ENCODE results near the gene PAPOLG.
"Not testable (repeated sequence)": the region's sequence is repeated elsewhere in the genome, so short reads cannot be mapped to it uniquely, and the experiment has no call there.

PAPOLG gene

DNA sequence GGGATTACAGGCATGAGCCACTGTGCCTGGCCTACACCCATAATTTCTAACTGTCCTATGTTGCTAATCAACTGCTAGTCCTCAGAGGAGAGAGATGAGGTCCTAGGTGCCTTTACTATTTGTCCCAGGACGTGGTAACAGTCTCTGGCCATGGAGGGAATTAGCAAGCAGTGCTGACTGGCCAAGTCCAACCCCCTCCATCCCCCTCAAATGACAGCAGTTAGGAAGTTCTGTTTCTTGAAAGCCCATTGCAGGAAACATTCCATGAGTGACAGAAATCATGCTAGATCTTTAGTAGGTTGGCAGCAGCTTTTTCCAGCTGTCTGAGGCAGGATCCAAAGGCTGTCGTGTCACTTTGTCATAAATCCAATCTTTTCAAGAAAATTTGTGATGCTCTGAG is 69.6 kb downstream of the PAPOLG start:
- no peak for DNase-seq

DNA sequence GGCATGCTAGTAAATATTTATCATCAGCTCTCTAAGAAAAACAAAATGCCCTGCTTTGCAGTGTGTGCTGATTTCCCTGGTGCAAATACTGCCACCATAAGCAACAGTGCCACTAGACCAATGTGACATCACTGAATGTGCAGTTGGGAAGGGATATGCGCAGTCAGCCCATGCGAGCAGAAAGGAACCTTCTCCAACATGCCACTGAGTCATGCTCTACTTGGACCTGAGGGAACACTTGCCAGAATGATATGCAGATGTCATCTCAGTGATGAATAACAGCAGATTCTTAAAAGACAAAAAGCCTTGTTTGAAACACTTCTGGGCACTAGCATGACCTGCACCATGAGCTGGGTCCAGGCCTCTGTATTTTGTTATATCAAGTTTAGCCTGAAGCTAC is 70.0 kb downstream of the PAPOLG start:
- no peak for DNase-seq

DNA sequence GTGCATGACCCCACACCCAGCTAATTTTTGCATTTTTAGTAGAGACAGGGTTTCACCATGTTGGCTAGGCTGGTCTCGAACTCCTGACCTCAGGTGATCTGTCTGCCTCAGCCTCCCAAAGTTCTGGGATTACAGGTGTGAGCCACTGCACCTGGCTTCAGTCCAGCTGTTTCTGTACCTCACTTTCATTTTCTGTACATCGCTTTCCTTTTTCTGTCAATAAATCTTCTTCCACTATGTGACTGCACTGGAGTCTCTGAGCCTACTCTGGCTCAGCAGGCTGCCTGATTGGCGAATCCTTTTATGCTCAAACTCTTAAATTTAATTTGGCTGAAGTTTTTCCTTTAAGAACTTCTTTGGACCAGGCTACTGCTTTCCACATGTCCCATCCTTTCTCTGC is 70.8 kb downstream of the PAPOLG start:
- not testable (repeated sequence) for DNase-seq

DNA sequence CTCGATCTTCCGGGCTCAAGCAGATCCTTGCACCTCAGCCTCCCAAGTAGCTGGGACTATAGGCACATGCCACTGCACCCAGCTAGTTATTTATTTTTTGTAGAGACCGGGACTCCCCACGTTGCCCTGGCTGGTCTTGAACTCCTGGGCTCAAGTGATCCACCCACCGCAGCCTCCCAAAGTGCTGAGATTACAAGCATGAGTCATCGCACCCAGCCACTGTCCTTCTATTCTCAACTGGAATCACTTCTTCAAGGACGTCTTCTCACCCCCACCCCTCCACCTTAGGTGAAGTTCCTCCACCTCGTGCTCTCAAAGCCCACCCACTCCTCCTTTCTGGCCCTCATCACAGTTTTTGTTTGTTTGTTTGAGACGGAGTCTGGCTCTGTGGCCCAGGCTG is 71.3 kb downstream of the PAPOLG start:
- DNase-seq, result no peak

DNA sequence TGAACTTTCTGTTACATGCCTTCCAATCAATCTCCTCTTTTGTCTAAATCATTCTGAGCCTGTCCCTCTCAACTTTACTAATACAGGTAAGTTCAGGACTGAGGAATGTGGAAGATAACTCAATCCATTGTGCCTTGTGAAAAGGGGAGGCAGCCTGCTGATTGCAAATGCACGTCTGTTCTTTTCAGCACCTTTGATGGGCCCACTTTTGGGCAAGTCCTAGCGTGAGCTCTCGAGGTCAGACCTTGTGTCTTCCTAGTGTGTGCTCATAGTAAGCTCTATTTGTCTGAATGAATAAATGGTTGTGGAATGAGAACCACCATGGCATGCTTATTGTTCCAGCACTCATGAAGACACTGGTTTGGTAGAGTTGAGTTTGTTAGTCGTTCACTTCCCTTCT is 74.9 kb downstream of the PAPOLG start:
- no peak for DNase-seq

DNA sequence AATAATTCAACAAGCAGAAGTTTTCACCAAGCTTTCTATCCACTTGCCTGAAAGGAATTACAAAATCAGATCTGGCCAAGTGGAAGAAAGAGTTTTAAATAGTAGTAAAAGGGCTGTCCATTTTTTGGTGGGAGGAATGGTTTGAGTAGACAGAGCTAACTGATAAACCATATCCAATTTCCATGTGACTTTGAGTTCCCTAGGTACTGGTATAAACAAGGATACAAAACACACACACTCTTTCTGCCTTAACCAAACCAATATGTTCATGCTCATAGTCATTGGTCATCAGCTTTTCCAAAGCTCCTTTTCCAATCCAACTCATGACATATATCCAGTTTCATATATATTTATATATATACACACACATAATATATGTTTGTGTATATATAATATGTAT is 75.9 kb downstream of the PAPOLG start:
- DNase-seq, result no peak

DNA sequence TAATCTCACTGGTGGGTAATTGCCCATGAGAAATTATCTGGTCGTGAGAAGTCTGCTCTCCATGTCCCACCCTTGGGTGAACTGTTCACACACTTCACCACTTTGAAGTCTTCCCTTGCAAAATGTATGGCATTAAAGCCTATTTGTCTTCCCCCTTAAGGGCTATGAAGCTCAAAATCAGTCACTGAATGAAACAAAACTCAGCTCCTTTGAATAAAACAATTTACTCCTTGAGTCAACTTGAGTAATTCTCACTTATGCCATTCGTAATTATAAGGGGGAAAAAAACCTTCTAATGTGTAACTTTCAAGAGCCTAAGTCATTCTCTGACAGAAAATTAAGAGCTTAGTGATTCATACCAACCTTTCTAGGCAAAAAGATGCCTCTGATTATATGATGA is 76.6 kb downstream of the PAPOLG start:
- DNase-seq, result no peak

DNA sequence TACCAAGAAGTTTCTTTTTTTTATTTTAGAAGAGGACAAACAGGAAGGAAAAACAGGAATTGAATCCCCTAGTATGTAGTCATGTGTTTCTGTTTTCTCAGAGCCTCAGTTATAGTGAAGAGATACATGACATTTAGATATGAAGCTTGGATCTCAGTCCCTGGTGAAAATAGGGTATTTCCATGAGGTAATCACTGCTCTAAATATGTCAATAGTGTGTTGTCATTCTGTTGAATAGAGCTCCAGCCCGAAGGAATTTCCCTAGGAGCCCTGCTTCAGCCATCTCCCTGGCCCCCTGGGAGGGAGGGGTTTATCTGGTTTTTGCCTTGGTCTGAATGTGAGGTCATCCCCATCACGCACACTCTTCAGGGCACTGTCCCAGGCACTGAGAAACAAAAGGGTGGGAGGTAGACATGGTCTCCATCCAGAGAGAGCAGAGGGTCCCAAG is 78.2 kb downstream of the PAPOLG start:
- DNase-seq, result no peak

DNA sequence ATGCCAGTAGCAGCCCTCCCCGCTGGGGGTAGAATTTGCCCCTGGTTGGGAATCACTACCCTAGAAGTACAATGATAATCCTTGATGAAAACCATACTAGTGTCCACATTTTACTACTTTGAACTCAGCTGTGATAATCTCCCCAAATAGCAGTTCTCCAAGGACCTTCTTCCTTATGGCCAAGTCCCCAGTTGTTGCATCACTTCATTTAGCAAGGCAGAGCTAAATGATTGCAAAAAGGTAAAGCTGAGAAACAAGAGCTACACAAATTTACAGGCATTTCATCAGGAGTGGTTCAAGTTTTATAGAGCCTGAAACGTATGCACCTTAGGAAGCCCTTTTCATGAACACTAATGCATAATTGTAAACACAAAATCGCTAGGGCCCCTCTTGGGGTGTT is 80.4 kb downstream of the PAPOLG start:
- no peak for DNase-seq

DNA sequence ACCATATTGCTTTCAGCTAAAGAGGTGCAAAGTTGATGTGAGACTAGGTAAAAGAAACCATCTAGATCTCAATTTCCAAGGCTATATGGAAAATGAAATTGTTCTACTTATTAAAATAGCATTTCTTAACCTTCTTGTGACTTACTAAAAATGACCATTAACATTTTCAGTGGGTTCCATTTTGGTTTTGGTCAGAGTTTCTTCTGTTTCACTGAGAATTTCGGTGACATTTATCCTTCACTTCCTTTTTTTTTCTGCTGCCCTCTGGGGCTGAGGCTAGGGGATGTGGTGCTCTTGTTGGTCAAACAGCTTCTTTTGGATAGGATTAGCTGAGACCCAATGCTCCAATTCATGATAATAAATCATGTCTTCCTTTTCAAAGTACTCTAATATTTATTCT is 81.1 kb downstream of the PAPOLG start:
- no peak for DNase-seq

DNA sequence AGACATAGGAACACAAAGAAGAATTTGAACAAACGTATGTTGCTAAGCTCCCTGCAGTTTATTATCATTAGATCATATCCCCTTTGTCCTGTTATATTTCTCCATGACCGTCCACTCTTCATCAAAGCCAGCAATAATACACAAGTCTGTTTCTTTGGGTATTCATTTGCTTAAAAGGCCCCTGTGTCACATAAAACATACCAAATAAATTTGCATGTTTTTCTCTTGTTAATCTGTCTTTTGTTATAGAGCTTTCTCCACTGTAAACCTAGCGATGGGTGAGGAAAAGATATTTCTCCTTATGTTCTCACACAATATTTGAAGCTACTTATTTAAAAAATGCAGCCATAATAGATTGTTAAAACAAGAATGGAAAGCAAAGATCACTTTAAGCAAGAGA is 82.4 kb downstream of the PAPOLG start:
- no peak for DNase-seq

DNA sequence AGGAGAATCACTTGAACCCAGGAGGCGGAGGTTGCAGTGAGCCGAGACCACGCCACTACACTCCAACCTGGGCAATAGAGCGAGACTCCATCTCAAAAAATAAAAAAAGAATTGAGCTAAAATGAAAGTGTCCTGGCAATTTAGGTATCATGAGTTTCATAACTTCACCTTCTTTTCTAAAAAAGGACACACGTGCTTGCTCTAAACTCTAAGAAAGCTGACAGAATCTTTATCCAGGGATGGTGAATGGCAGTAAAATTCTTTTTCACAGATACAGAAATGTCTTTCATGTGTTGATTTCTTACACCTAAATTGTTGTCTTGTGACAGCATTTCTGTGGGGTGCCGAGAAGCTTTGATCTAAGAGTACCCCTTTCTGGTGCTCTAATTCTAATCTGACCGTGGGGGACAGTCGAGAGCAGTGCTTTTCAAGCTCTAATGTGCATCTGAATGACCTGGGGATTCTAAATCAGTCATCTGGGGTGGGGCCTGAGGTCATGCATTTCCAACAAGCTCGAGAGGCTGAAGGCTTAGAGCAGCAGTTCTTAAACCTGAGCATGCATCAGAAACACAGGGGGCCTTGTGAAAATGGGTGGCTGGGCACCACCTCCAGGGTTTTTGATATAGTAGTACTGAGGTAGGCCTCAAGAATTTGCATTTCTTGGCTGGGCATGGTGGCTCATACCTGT is 83.2 kb downstream of the PAPOLG start:
- DNase-seq, result no peak

DNA sequence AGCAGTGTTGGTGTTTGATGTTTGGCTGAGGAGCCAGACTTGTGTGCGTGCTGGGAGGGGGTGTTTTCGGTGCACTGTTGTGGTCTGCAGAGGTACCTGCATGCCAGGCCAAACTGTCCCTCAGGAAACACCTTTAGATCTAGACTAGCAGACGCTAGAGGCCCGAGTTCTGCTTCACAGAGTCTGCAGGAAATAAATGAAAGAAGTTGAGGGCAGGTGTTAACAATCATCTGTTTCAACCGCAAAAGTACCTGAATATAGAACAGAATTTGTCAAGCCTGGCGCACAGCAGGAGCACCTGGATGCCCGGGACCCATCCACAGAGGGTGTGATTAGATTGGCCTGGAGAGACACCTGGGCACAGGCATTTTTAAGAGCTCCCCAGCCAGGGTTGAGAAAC is 84.8 kb downstream of the PAPOLG start:
- DNase-seq, result no peak

DNA sequence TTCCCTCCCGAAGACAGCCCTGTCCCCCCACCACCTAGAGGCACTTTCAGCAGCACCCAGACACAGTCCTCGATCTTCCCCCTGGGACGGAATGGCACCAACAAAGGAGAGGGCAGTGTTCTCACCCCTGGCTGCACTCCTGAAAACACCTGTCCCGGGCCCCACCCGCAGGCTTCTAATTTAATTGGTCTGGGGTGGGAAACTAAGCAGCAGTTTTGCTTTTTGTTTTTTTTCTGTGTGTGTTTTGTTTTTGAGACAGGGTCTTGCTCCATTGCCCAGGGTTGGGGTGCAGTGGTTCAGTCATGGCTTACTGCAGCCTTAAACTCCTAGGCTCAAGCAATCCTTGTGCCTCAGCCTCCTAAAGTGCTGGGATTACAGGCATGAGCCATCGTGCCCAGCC is 86.9 kb downstream of the PAPOLG start:
- DNase-seq, result no peak

DNA sequence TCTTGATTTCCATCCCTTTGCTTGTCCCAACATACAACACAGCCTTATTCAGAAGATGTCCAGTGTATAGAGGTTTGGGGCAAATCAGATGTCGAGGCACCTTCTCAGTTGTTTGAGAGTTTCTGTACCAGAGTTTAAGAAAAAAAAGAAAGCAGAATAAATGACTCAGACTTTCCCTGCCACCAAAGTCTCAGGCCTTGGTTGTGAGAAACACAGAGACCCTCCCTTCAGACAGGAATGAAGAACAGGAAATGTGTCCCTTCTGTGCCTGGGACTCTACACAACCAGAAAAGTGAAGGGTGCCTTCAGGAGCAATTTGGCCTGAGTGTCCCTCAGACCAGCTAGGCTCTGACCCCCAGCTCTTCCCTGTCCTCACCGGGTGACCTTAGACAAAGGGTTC is 88.0 kb downstream of the PAPOLG start:
- no peak for DNase-seq

DNA sequence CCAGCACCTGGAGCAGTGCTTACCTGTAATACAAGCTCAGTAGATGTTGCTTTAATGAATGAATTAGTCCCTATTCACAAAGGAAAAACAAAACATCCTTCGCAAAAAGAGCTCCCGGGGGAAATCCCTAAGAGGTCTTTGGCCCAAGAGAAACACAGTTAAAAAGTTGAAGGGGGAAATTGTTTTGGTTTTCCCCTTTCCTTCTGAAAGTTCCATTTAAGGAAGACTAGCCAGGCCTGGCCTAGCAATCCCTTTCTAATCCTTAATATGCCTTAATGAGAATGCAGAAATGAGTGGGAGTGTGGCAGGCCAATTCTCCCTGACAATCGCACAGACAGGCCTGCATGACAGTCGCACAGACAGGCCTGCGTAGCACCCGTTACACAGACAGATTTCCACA is 91.8 kb downstream of the PAPOLG start:
- DNase-seq, result no peak
